ENCODE measurements around the gene TNIP1.

TNIP1 gene

GRCh38 chr5:151096001-151096373, 15.2 kb upstream of the TNIP1 start:
- DNase-seq (peak; percentile 18), ATAC-seq (no peak)
- Mint-ChIP-seq H3K4me3 (no peak overlapping the region), H3K36me3 (ENCODE audit: low read depth) (peaks cover 24% of the 10 kb centered on the region), H3K27ac (peak overlapping the region; percentile 4), H3K9me3 (no peaks in the 10 kb centered on the region), H3K27me3 (no peaks in the 10 kb centered on the region), H3K4me1 (peaks cover 89% of the 10 kb centered on the region)

- DNase-seq (peak; percentile 19), ATAC-seq (no peak)
- no peaks in the 10 kb centered on the region for H3K9me3 Mint-ChIP-seq
- H3K27me3 Mint-ChIP-seq, result no peaks in the 10 kb centered on the region
- H3K36me3 Mint-ChIP-seq (ENCODE audit: low read depth), result peaks cover 19% of the 10 kb centered on the region
- H3K4me3 Mint-ChIP-seq, result no peak overlapping the region
- H3K27ac Mint-ChIP-seq, result peak overlapping the region; percentile 94
- H3K4me1 Mint-ChIP-seq, result peaks cover 84% of the 10 kb centered on the region
These were observed 14.6 kb upstream of the TNIP1 start for GRCh38 chr5:151095341-151096000.

GRCh38 chr5:151094852-151095245, 14.0 kb upstream of the TNIP1 start:
- Mint-ChIP-seq H3K36me3 (ENCODE audit: low read depth) (peaks cover 13% of the 10 kb centered on the region), H3K27ac (peak overlapping the region; percentile 94), H3K9me3 (no peaks in the 10 kb centered on the region), H3K27me3 (no peaks in the 10 kb centered on the region), H3K4me1 (peaks cover 78% of the 10 kb centered on the region), H3K4me3 (peak overlapping the region; percentile 70)
- DNase-seq, result peak; percentile 16
- no peak for ATAC-seq

- ATAC-seq (peak; percentile 77), DNase-seq (peak; percentile 80)
- Mint-ChIP-seq H3K4me3 (peak overlapping the region; percentile 70), H3K36me3 (ENCODE audit: low read depth) (peaks cover 10% of the 10 kb centered on the region), H3K4me1 (peaks cover 72% of the 10 kb centered on the region), H3K27ac (peak overlapping the region; percentile 94), H3K27me3 (no peaks in the 10 kb centered on the region), H3K9me3 (no peaks in the 10 kb centered on the region)
These were observed 13.4 kb upstream of the TNIP1 start for GRCh38 chr5:151094030-151094851.

GRCh38 chr5:151093476-151093889, 12.6 kb upstream of the TNIP1 start:
- ATAC-seq (peak; percentile 26), DNase-seq (no peak)
- Mint-ChIP-seq H3K27me3 (peaks cover 3% of the 10 kb centered on the region), H3K4me3 (peak overlapping the region; percentile 70), H3K27ac (peak overlapping the region; percentile 94), H3K36me3 (ENCODE audit: low read depth) (peaks cover 10% of the 10 kb centered on the region), H3K4me1 (peaks cover 67% of the 10 kb centered on the region), H3K9me3 (no peaks in the 10 kb centered on the region)

GRCh38 chr5:151092762-151093161, 11.9 kb upstream of the TNIP1 start:
- no peaks in the 10 kb centered on the region for H3K9me3 Mint-ChIP-seq
- H3K4me1 Mint-ChIP-seq, result peaks cover 61% of the 10 kb centered on the region
- H3K4me3 Mint-ChIP-seq, result no peak overlapping the region
- peaks cover 10% of the 10 kb centered on the region for H3K36me3 Mint-ChIP-seq (ENCODE audit: low read depth)
- H3K27me3 Mint-ChIP-seq, result peaks cover 3% of the 10 kb centered on the region
- ATAC-seq (no peak), DNase-seq (no peak)
- peak overlapping the region; percentile 94 for H3K27ac Mint-ChIP-seq

GRCh38 chr5:151089726-151090125, 8.9 kb upstream of the TNIP1 start:
- Mint-ChIP-seq H3K4me3 (no peak overlapping the region), H3K36me3 (ENCODE audit: low read depth) (no peaks in the 10 kb centered on the region), H3K9me3 (no peaks in the 10 kb centered on the region), H3K27ac (no peak overlapping the region), H3K27me3 (peaks cover 3% of the 10 kb centered on the region), H3K4me1 (peaks cover 59% of the 10 kb centered on the region)
- no peak for DNase-seq
- no peak for ATAC-seq

- H3K36me3 Mint-ChIP-seq (ENCODE audit: low read depth), result no peaks in the 10 kb centered on the region
- peaks cover 3% of the 10 kb centered on the region for H3K27me3 Mint-ChIP-seq
- H3K27ac Mint-ChIP-seq, result no peak overlapping the region
- H3K4me3 Mint-ChIP-seq, result no peak overlapping the region
- ATAC-seq (no peak), DNase-seq (no peak)
- peaks cover 58% of the 10 kb centered on the region for H3K4me1 Mint-ChIP-seq
- no peaks in the 10 kb centered on the region for H3K9me3 Mint-ChIP-seq
These were observed 8.2 kb upstream of the TNIP1 start for GRCh38 chr5:151088986-151089385.

GRCh38 chr5:151087486-151087885, 6.7 kb upstream of the TNIP1 start:
- Mint-ChIP-seq H3K27me3 (peaks cover 3% of the 10 kb centered on the region), H3K27ac (peak overlapping the region; percentile 60)

GRCh38 chr5:151086905-151087360, 6.1 kb upstream of the TNIP1 start:
- peak overlapping the region; percentile 84 for H3K4me3 Mint-ChIP-seq
- DNase-seq (peak; percentile 74), ATAC-seq (peak; percentile 86)
- H3K9me3 Mint-ChIP-seq, result no peaks in the 10 kb centered on the region
- peak overlapping the region; percentile 63 for H3K27ac Mint-ChIP-seq
- H3K36me3 Mint-ChIP-seq (ENCODE audit: low read depth), result no peaks in the 10 kb centered on the region
- H3K27me3 Mint-ChIP-seq, result peaks cover 3% of the 10 kb centered on the region
- peaks cover 62% of the 10 kb centered on the region for H3K4me1 Mint-ChIP-seq

More at GRCh38 chr5:151087486-151087885, 6.7 kb upstream of the TNIP1 start:
- DNase-seq (no peak), ATAC-seq (no peak)
- H3K4me1 Mint-ChIP-seq, result peaks cover 58% of the 10 kb centered on the region
- peak overlapping the region; percentile 84 for H3K4me3 Mint-ChIP-seq
- H3K9me3 Mint-ChIP-seq, result no peaks in the 10 kb centered on the region
- no peaks in the 10 kb centered on the region for H3K36me3 Mint-ChIP-seq (ENCODE audit: low read depth)

GRCh38 chr5:151086192-151086869, 5.5 kb upstream of the TNIP1 start:
- no peak for DNase-seq
- H3K27me3 Mint-ChIP-seq, result peaks cover 3% of the 10 kb centered on the region
- no peaks in the 10 kb centered on the region for H3K9me3 Mint-ChIP-seq

GRCh38 chr5:151085517-151086041, 4.7 kb upstream of the TNIP1 start:
- peaks cover 3% of the 10 kb centered on the region for H3K27me3 Mint-ChIP-seq
- peak overlapping the region; percentile 84 for H3K4me3 Mint-ChIP-seq
- DNase-seq, result peak; percentile 38
- H3K36me3 Mint-ChIP-seq (ENCODE audit: low read depth), result no peaks in the 10 kb centered on the region
- H3K9me3 Mint-ChIP-seq, result no peaks in the 10 kb centered on the region
- ATAC-seq, result no peak
- peak overlapping the region; percentile 69 for H3K27ac Mint-ChIP-seq
- H3K4me1 Mint-ChIP-seq, result peaks cover 62% of the 10 kb centered on the region

More at GRCh38 chr5:151086192-151086869, 5.5 kb upstream of the TNIP1 start:
- Mint-ChIP-seq H3K4me1 (peaks cover 61% of the 10 kb centered on the region), H3K4me3 (peak overlapping the region; percentile 84), H3K27ac (peak overlapping the region; percentile 69), H3K36me3 (ENCODE audit: low read depth) (no peaks in the 10 kb centered on the region)
- no peak for ATAC-seq

- Mint-ChIP-seq H3K4me1 (peaks cover 72% of the 10 kb centered on the region), H3K27me3 (peaks cover 3% of the 10 kb centered on the region), H3K36me3 (ENCODE audit: low read depth) (peaks cover 5% of the 10 kb centered on the region), H3K4me3 (peak overlapping the region; percentile 84), H3K9me3 (no peaks in the 10 kb centered on the region), H3K27ac (no peak overlapping the region)
- DNase-seq, result no peak
- no peak for ATAC-seq
These were observed 3.5 kb upstream of the TNIP1 start for GRCh38 chr5:151084363-151084762.

GRCh38 chr5:151083081-151083676, 2.3 kb upstream of the TNIP1 start:
- H3K27me3 Mint-ChIP-seq, result no peaks in the 10 kb centered on the region
- no peaks in the 10 kb centered on the region for H3K9me3 Mint-ChIP-seq
- ATAC-seq (peak; percentile 40), DNase-seq (peak; percentile 66)
- peak overlapping the region; percentile 39 for H3K4me3 Mint-ChIP-seq
- H3K36me3 Mint-ChIP-seq (ENCODE audit: low read depth), result peaks cover 15% of the 10 kb centered on the region
- H3K27ac Mint-ChIP-seq, result peak overlapping the region; percentile 88
- H3K4me1 Mint-ChIP-seq, result peaks cover 81% of the 10 kb centered on the region
